PC-9 (cell line): ENCODE results near the gene OS9.

Experiments used
- EZH2 ChIP-seq: fragments of 200-600 bp; sonication (generic); IDR thresholded peaks from 2 replicates; pipeline ENCODE4 v1.8.0; 2017; ENCODE audit warnings: antibody characterized with exemption, low read depth
- TF ChIP-seq, protein P1 (sequence below): fragments of 200-600 bp; sonication (generic); conservative IDR thresholded peaks from 2 replicates; pipeline ENCODE4 v1.6.1; 2017; ENCODE audit warnings: mixed run types, antibody characterized with exemption, mild to moderate bottlenecking, moderate library complexity

DNA sequence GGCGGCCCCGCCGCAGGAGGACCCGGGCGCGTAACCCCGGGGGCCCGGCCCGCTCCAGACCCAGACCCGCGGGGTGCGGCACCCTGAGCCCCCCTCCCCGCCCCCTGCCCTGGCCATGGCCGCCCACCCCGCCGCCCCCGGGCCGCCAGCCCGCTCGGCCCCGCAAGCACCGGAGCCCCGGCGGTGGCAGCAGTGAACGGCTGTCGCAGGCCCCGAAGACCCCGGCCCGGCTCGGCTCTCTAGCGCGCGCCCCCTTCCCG is 61.2 kb downstream of the OS9 start:
- TF ChIP-seq EZH2, result no peak
- TF ChIP-seq, protein P1, sequence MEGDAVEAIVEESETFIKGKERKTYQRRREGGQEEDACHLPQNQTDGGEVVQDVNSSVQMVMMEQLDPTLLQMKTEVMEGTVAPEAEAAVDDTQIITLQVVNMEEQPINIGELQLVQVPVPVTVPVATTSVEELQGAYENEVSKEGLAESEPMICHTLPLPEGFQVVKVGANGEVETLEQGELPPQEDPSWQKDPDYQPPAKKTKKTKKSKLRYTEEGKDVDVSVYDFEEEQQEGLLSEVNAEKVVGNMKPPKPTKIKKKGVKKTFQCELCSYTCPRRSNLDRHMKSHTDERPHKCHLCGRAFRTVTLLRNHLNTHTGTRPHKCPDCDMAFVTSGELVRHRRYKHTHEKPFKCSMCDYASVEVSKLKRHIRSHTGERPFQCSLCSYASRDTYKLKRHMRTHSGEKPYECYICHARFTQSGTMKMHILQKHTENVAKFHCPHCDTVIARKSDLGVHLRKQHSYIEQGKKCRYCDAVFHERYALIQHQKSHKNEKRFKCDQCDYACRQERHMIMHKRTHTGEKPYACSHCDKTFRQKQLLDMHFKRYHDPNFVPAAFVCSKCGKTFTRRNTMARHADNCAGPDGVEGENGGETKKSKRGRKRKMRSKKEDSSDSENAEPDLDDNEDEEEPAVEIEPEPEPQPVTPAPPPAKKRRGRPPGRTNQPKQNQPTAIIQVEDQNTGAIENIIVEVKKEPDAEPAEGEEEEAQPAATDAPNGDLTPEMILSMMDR, result no peak
